Esophagus squamous epithelium (tissue), 4 donors: ENCODE results near the gene MKNK1.

Source experiments
- POLR2A ChIP-seq, 4 donors: fragments of 450-650 bp; IDR thresholded peaks; one replicate each; pipeline ENCODE4 v1.6.1; 2017; ENCODE audit warnings: antibody characterized with exemption in 4 of 4, mild to moderate bottlenecking in 4 of 4, moderate library complexity in 3 of 4
- TF ChIP-seq, protein P1 (sequence below), 6 experiments: fragments of 450-650 bp in 4 of 6; fragments of 200-600 bp in 2 of 6; sonication (generic) in 2 of 6; IDR thresholded peaks; one replicate each; pipeline ENCODE4 v1.5.1; 2016 to 2019; ENCODE audit warnings: antibody characterized with exemption in 6 of 6, mild to moderate bottlenecking in 4 of 6, moderate library complexity in 4 of 6

DNA sequence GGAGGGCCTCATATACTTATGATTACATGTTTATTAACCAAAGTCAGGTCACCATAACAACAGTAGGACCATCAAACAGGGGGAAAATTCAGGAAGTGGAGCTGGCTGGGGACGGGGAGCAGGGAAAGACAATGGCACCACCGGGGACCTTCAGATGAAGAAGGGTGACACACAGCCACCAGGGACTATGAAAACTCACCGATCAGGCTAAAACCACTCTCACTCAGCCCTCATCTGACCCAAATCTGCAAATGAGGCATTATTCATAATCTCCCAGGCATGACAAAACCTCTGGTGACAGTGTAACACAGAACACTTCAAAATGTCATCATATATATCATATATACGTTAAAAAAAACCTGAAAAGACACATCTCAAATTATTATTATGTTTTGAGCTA lies 11.2 kb downstream of the MKNK1 start:
- TF ChIP-seq, protein P1, sequence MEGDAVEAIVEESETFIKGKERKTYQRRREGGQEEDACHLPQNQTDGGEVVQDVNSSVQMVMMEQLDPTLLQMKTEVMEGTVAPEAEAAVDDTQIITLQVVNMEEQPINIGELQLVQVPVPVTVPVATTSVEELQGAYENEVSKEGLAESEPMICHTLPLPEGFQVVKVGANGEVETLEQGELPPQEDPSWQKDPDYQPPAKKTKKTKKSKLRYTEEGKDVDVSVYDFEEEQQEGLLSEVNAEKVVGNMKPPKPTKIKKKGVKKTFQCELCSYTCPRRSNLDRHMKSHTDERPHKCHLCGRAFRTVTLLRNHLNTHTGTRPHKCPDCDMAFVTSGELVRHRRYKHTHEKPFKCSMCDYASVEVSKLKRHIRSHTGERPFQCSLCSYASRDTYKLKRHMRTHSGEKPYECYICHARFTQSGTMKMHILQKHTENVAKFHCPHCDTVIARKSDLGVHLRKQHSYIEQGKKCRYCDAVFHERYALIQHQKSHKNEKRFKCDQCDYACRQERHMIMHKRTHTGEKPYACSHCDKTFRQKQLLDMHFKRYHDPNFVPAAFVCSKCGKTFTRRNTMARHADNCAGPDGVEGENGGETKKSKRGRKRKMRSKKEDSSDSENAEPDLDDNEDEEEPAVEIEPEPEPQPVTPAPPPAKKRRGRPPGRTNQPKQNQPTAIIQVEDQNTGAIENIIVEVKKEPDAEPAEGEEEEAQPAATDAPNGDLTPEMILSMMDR (IDR thresholded peaks at IDR 0.05) = no peak
- TF ChIP-seq POLR2A (IDR thresholded peaks at IDR 0.05) = no peak
